Measurements from ENCODE around the gene IL17REL.

The IL17REL gene

DNA sequence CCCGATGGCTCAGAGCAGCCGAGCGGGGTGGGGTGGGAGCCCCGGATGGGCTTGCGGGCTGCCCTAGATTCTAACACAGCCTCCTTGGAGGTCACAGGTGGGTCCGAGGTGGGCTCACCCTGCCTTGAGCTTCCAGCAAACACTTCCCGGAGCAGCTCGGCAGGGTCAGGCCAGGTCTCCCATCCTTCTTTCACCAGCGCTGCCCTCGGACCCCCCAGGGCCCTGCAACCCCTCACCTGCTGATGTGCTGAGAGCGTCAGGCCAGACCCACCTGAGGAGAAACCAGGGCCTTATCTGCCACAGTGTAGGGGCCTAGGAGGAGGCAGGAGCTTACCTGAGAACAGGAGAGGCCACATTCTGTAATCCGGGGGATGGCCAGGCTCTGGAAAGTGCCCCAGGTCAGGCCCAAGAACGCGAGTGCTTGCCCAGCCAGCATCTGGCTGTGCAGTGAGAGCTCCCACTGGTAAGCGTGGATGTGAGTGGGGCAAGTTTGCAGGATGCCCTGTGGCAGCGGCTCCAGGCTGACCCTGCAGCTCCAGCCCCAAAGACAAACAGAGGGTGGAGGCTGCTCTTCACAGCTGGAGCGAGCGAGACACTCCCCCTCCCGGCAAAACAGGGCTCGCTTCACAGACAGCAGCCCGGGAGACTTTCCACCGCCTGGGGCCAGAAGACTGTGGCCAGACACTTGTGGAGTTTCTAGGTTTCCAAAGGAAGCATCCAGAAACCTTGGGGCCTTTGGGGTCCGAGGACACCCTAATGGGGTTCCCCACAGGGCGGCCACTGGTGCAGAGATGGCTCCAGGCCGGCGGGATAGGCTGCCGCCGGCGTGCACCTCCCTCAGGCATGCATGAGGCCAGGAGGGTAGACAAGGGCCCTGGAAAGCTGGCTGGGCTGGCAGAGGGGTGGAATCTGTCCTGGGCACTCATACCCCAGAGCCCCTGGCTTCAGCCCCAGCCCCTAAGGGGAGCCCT, at the start of gene IL17REL:
Gene IL17REL (minus strand): TSS at position 555 of the 971 bp plus-strand sequence. CDS start 119 bp downstream, at position 436.
- no peak for TF ChIP-seq ZNF274 (IDR thresholded peaks at IDR 0.05; ENCODE audit: low read depth, low read length)
- H3K4me3 ChIP-seq (ENCODE audit: low read length) = no peak within 1 kb of the TSS

DNA sequence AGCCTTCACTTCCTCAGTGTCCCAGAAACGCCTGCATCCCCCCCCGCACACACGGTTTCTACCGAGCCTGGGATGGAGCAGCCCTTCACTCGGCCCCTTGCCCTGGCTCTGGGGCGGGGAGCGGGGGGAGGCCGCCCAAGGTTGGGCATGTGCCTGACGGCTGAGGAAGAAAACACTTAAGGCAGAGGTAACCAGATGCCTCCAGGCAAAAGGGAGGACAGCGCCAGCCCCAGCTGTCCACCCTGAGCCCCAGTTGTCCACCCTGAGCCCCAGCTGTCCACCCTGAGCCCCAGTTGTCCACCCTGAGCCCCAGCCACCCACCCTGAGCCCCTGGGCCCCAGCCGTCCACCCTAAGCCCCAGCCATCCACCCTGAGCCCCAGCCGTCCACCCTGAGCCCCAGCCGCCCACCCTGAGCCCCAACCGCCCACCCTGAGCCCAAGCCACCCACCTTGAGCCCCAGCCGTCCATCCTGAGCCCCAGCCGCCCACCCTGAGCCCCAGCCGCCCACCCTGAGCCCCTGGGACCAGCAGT, 49.3 kb upstream of the IL17REL start:
- no peak overlapping the region for H3K4me3 ChIP-seq (ENCODE audit: low read length)
- no peak for TF ChIP-seq ZNF274 (IDR thresholded peaks at IDR 0.05; ENCODE audit: low read depth, low read length)

DNA sequence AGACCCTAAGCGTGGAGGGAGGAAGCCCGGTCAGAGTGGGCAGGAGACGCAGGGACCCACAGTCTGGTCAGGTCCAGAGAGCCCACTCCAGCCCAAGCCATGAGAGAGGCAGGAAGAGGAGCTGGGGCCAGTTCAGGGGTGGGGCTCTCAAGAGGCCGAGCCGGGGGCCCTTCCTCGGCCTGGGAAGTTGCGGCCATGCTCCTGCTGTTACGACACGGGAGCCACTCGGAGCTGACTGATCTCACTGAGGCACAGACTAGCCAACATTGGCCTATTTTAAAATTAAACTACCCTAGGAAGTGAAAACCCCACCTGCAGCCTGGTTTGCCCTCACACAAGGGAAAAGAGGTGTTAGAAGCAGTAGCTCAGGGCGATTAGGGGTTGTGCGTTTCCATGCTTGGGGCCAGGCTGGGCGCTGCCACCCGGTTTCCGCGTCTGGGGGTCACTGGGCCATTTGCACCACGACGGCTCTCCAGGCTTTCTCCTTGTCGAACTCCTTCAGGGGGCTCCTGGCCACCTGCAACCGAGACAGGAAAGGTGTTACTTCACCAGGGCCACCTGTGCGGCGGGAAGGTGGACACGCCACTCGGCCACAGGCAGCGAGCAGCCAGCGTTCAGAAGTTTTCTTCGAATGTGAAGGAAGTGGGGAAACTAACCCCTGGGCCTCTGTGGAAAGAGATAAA, 48.7 kb upstream of the IL17REL start:
- no peak overlapping the region for H3K4me3 ChIP-seq (ENCODE audit: low read length)
- TF ChIP-seq ZNF274 (IDR thresholded peaks at IDR 0.05; ENCODE audit: low read depth, low read length) = no peak

DNA sequence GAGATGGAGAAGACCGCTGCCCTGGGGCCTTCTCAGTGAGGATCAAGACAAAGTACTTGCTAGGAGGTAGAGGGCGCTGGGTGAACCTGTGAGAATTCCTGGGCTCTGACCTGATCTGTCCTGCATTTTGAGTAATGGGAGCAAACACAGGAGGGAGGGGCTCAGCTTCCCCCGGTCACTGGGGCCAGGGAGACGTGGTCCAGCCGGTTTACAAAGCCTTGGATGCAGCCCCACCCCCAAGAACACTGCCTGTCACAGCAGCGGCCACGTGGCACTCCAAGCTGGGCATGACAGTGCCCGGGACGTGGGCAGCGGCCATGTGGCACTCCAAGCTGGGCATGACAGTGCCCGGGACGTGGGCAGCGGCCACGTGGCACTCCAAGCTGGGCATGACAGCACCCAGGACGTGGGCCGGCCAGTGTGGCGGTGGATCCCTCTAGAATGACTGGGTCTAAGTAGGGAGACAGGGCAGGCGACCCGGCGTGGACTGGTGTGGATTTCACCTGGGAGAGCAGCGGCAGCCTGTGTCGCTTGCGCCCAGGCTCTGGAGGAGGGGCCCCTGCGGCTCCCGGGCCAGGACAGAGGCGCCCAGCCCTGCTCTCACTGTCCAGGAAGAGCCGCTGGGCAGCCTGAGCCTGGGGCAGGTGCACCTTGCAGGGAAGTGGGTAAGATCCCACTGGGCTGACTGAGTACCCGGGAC, 48.0 kb upstream of the IL17REL start:
- no peak overlapping the region for H3K4me3 ChIP-seq (ENCODE audit: low read length)
- no peak for TF ChIP-seq ZNF274 (IDR thresholded peaks at IDR 0.05; ENCODE audit: low read depth, low read length)

DNA sequence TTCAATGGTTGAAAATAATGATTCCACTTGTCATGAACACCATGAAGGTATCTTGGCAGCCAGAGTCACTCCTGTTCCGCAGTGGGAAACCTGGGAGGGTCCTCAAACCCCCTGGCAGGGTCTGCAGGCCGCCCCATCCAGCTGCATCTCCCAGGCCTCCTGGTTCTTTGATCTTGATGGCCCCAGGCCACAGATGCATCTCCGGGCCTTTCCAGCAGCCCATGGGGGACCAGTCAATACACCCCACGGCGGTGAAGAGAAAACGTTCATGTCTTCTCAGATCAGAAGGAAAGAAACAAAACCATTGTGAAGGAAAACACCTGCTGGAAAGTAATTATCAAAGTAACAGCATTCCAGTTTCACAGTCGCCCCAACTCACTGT, 47.3 kb upstream of the IL17REL start:
- no peak overlapping the region for H3K4me3 ChIP-seq (ENCODE audit: low read length)

DNA sequence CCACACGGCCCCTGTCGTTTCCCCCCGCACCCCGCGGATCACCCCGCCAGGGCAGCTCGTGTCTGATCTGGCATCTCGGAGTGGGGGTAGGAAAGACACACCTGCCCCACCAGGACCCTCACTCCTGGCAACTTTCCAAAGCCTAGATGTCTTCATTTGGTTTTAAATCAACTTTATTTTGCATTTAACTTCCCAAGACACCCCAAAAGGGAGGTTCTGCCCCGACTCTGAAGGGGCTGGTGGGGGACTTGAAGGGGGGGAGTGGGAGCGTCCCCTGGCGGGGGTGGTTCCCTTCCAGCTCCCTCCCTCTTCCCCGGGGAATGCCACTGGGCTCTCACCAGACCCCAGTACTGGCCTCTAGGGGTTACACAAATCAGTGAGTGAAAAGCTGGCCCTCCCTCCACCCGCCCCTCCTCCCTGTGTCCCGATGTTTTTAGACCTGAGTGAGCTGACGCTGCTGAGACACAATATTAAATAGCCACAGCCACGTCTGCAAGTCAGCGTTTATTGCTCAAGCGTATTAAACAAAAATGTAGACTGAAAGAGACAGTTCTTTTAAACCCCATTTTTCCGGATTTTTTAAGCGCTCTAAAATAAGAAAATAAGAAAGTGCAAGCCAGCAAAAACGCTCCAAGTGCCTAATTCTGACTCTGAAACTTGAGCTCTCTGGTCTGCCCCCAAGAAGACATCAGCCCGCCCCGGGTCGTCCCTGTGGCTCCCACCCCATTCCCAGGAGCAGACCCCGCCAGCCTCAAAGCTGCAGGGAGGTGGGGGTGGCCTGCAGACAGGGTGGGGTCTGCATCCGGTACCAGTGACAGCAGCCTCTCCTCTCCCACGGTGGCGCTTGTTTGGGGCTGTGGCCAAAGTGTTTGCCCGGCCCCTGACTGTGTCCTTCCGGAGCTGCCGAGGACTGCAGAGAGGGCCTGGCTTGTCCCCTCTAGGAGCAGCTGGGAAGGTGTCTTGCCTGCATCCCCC, 46.6 kb upstream of the IL17REL start:
- no peak overlapping the region for H3K4me3 ChIP-seq (ENCODE audit: low read length)
- TF ChIP-seq ZNF274 (IDR thresholded peaks at IDR 0.05; ENCODE audit: low read depth, low read length) = no peak

More for the DNA sequence above, 47.3 kb upstream of the IL17REL start:
- no peak for TF ChIP-seq ZNF274 (IDR thresholded peaks at IDR 0.05; ENCODE audit: low read depth, low read length)

DNA sequence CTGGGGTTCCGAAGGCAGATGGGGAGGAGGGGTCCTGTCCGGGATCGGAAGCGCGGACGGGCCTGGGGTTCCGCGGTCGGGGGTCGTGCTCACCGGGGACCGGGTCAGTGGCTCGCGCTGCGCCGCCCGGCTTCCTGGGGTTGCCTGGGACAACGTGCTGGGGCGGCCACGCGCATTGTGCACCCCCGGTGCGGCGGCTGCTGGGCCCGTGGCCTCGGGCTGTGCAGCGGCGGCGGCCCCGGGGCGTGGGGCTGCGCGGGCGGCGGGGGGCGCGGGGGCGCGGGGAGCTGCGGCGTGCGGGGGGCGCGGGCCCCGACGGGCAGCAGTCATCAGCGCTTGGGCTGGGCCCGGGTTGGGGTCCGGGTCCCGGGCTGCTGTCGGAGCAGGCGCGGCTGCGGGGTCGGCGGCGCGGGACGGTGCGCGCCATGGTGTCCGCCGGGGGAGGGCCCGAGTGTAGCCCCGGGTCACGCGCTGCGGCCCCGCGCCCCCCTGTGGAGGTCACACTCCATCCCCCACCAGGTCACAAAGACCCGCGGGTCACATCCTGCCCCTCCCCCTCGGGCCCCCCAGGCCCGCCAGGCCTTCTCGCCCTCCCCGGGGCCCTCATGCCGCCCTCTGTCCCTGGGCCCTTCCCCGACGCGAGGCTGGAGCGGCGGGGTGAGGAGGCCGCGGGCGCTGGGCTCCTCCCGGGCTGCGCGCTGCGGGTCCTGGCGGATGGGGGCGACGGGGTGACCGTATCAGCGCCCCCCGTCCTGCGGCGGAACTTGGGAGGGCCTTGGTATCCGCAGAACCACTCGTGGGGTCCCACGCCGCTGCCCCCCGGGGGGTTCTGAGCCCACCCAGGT, 45.7 kb upstream of the IL17REL start, which contains the start of gene TTLL8:
Gene TTLL8 (minus strand): TSS at position 238 of the 845 bp plus-strand sequence.
- TF ChIP-seq ZNF274 (IDR thresholded peaks at IDR 0.05; ENCODE audit: low read depth, low read length) = no peak
- no peak within 1 kb of the TSS for H3K4me3 ChIP-seq (ENCODE audit: low read length)

DNA sequence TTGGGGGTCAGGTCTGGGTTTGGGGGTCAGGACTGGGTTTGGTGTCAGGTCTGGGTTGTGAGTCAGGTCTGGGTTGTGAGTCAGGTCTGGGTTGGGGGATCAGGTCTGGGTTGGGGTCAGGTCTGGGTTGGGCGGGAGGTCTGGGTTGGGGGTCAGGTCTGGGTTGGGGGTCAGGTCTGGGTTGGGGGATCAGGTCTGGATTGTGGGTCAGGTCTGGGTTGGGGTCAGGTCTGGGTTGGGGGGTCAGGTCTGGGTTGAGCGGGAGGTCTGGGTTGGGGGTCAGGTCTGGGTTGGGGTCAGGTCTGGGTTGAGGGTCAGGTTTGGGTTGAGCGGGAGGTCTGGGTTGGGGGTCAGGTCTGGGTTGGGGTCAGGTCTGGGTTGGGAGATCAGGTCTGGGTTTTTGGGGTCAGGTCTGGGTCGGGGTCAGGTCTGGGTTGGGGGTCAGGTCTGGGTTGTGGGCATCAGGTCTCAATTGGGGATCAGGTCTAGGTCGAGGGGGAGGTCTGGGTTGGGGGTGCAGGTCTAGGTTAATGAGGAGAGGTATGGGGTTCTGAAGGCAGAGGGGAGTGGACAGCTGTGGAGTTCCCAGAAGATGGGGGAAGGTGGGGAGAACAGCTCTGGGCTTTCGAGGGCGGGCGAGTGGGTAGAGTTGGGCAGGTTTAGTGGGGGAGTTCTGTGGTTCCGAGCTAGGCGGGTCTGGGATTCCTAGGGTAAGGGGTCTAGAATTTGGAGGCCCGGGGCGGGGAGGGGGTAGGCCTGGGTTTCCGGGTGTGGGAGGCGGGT, 44.9 kb upstream of the IL17REL start:
- no peak for TF ChIP-seq ZNF274 (IDR thresholded peaks at IDR 0.05; ENCODE audit: low read depth, low read length)

DNA sequence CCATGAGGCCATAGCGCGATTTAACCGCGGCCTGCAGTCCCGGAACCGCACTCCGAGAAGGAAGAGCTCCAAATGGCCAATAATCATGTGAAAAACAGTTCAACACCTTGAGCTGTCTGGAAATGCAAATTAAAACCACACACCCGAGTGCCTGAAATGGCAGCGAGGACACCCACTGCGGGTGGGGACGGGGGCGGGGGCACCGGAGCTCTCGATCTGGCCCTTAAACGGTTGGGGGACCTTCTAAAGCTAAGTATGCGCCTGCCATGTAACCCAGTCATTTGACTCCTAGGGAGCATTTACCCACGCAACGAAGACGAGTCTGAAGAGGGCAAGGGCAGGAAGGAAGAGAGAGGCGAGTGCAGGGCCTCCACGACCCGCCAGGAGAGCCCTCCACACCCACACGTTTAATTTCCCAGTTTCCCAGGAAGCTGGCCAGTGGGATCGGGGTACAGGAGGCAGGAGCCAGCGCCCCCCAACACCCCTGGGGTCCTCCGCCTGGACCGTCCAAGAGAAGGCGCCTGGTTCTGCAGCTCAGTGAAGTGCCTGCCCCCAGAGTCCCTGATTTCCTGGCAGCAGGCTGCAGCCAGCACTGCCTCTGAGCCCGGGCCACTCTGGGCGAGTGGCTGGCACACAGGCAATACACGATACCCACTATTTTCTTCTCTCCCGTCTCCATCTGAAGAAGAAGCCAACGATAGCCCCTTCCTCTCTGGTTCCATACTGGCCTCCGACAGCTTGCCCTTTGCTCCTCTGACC, 43.8 kb upstream of the IL17REL start:
- TF ChIP-seq ZNF274 (IDR thresholded peaks at IDR 0.05; ENCODE audit: low read depth, low read length) = no peak
- H3K4me3 ChIP-seq (ENCODE audit: low read length) = no peak overlapping the region

More for the DNA sequence above, 44.9 kb upstream of the IL17REL start:
- H3K4me3 ChIP-seq (ENCODE audit: low read length) = no peak overlapping the region

DNA sequence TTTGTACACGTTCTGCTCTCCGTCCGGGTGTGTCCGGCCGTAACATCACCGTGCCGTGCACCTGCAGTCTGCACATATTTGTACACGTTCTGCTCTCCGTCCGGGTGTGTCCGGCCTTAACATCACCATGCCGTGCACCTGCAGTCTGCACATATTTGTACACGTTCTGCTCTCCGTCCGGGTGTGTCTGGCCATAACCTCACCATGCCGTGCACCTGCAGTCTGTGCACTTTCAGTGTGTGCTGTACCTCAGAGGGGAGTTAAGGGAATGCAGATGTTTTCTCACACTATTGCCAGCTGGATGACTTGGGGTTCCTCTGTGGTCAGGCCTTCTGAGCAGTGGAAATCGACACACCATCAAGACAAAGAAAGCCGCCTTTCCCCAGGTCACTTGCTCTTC, 41.3 kb upstream of the IL17REL start:
- TF ChIP-seq ZNF274 (IDR thresholded peaks at IDR 0.05; ENCODE audit: low read depth, low read length) = no peak
- H3K4me3 ChIP-seq (ENCODE audit: low read length) = no peak overlapping the region

DNA sequence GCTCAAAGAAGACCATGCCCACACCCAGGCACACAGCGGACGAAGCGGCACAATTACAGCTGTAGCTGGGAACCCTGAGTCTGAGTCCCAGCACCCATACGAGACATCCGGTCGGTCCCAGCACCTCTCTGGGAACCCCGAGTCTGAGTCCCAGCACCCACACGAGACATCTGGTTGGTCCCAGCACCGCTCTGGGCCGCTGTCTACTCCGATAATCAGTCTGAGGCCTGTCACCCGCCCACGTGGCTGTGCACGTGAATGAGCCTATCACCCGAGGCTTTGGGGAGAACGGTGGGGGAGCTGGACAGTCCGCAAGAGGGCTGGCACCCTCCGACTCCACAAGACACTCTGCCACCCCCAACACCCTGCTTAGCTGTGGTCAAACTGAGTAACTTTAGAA, 39.4 kb upstream of the IL17REL start:
- H3K4me3 ChIP-seq (ENCODE audit: low read length) = no peak overlapping the region
- no peak for TF ChIP-seq ZNF274 (IDR thresholded peaks at IDR 0.05; ENCODE audit: low read depth, low read length)

Measured in GM08714 (cell line).